ENCODE data around the gene ALK. TPM values are rescaled to one million over a fixed set of nuclear protein-coding genes. Genes with fewer than 3 reads are reported as not detected.

The ALK gene
- total and polyA plus RNA-seq, 2 experiments from 2014 or later: 0.35 TPM; not detected in 1

DNA sequence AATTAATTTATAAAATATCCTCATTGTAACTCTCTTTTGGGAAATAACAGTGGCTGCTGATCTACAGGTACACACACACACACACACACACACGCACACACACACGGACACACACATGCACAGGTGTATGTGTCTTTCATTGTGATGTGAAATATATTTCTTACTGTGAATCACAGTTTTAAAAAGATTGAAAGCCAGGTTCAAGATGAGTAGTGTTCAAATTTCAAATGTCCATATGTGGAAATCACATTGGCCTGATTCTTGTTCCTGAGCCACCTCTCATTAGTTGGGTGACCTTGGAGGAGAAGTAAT is 372.4 kb downstream of the ALK start:
- no peak overlapping the region for H3K27ac ChIP-seq (ENCODE audit: low read depth)
- no peak overlapping the region for H3K4me3 ChIP-seq

DNA sequence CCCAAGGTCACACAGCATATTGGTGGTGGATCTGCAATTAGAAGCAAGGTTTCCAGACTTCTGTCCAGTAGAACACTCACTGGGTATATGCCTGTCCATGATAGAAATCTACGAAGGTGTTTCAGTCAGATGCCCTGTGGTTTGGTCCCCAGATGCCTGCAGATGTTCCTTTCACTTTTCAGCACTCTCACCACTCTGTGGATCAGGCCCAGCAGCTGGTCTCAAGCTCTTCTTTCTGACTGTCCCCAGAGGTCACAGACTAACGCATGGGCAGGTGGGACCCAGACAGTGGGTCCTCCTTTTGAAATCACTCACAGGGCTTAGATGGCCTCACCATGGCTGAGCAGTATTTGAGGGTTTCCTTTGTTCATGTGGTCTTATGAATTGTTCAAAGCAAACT is 376.5 kb downstream of the ALK start:
- Mint-ChIP-seq H3K27ac (no peak overlapping the region), H3K4me3 (no peak overlapping the region), H3K4me1 (peaks cover 3% of the 10 kb centered on the region; the same call in 1 of the 3 replicates), H3K36me3 (ENCODE audit: low read depth) (no peaks in the 10 kb centered on the region), H3K27me3 (ENCODE audit: insufficient read depth, low read depth, poor library complexity) (no peaks in the 10 kb centered on the region), H3K9me3 (no peaks in the 10 kb centered on the region)
- Histone ChIP-seq H3K27me3 (ENCODE audit: insufficient read depth) (no peaks in the 10 kb centered on the region), H4K20me1 (replicated peaks; ENCODE audit: insufficient read depth) (no peaks in the 10 kb centered on the region), H2AFZ (no peak overlapping the region), H3F3A (replicated peaks; ENCODE audit: low read depth) (no peaks in the 10 kb centered on the region), H3K4me3 (no peak overlapping the region), H3K36me3 (ENCODE audit: insufficient read depth) (no peaks in the 10 kb centered on the region), H3K79me2 (replicated peaks; ENCODE audit: insufficient read depth) (no peaks in the 10 kb centered on the region), H3K9me2 (ENCODE audit: insufficient read depth) (0 out of 2 replicates have a peak, but pooled peaks cover 4% of the 10 kb centered on the region), H3K4me2 (no peak overlapping the region), H3K4me1 (ENCODE audit: insufficient read depth) (no peaks in the 10 kb centered on the region), H3K27ac (ENCODE audit: low read depth) (no peak overlapping the region)
- ATAC-seq (no peak), DNase-seq (ENCODE audit: low spot score) (no peak)
- no peak for TF ChIP-seq ZNF462 (CRISPR knock-in tag; IDR thresholded peaks at IDR 0.05)
- TF ChIP-seq ZNF114 (CRISPR knock-in tag; IDR thresholded peaks at IDR 0.05): no peak
- TF ChIP-seq NANOG (IDR thresholded peaks at IDR 0.05; ENCODE audit: borderline replicate concordance): no peak
- no peak for TF ChIP-seq POLR2AphosphoS5 (IDR thresholded peaks at IDR 0.05; ENCODE audit: low read depth)

More for the DNA sequence above, 372.4 kb downstream of the ALK start:
- no peak overlapping the region for H3K4me3 Mint-ChIP-seq
- no peak overlapping the region for H3K27ac Mint-ChIP-seq
- H3K36me3 ChIP-seq (ENCODE audit: insufficient read depth): no peaks in the 10 kb centered on the region
- no peaks in the 10 kb centered on the region for H3K36me3 Mint-ChIP-seq (ENCODE audit: low read depth)
- H3K4me1 Mint-ChIP-seq: peaks cover 13% of the 10 kb centered on the region
- ATAC-seq (no peak), DNase-seq (ENCODE audit: low spot score) (no peak)
- TF ChIP-seq JUNB (IDR thresholded peaks at IDR 0.05; ENCODE audit: unreplicated experiment) (no peak), ETS1 (IDR thresholded peaks at IDR 0.05) (no peak), EZH2phosphoT487 (IDR thresholded peaks at IDR 0.05; ENCODE audit: unreplicated experiment) (no peak), CREB1 (CRISPR knock-in tag; IDR thresholded peaks at IDR 0.05; ENCODE audit: low read depth) (no peak), EZH2 (IDR thresholded peaks at IDR 0.05; ENCODE audit: low read depth, unreplicated experiment) (no peak), ZNF331 (CRISPR knock-in tag; IDR thresholded peaks at IDR 0.05; ENCODE audit: low read depth) (no peak), POLR2AphosphoS5 (IDR thresholded peaks at IDR 0.05; ENCODE audit: low read depth) (no peak), CTCF (conservative IDR thresholded peaks at IDR 0.05; ENCODE audit: low read depth in 2 of 2) (no peak), NANOG (IDR thresholded peaks at IDR 0.05; ENCODE audit: borderline replicate concordance) (no peak)
- H3K4me1 ChIP-seq (ENCODE audit: insufficient read depth): peaks cover 13% of the 10 kb centered on the region
- H3K27me3 ChIP-seq (ENCODE audit: insufficient read depth): no peaks in the 10 kb centered on the region
- peaks cover 4% of the 10 kb centered on the region; the same call in 1 of the 2 replicates for H3K9me2 ChIP-seq (ENCODE audit: insufficient read depth)
- H3K27me3 Mint-ChIP-seq (ENCODE audit: insufficient read depth, low read depth, poor library complexity): peaks cover 2% of the 10 kb centered on the region
- no peaks in the 10 kb centered on the region for H3K79me2 ChIP-seq (replicated peaks; ENCODE audit: insufficient read depth)
- H3F3A ChIP-seq (replicated peaks; ENCODE audit: low read depth): no peaks in the 10 kb centered on the region
- no peaks in the 10 kb centered on the region for H4K20me1 ChIP-seq (replicated peaks; ENCODE audit: insufficient read depth)
- H3K9me3 Mint-ChIP-seq: no peaks in the 10 kb centered on the region
- H2AFZ ChIP-seq: no peak overlapping the region
- no peak overlapping the region for H3K4me2 ChIP-seq
